Liver (tissue), 9 donors: ENCODE data around the gene PHTF2. TPM values are rescaled to one million over a fixed set of nuclear protein-coding genes. Genes with fewer than 3 reads are reported as not detected.

ENCODE experiments used
- DNase-seq: peaks from one replicate; pipeline ENCODE4 v3.0.0-alpha.2; 2017; ENCODE audit warnings: low spot score
- H3K27ac ChIP-seq, 2 donors: one replicate each; pipeline ENCODE4 v1.7.0; 2013; ENCODE audit warnings: inconsistent platforms in 2 of 2, low read length in 2 of 2, control low read depth in 1 of 2, low read depth in 1 of 2, mild to moderate bottlenecking in 1 of 2
- H3K27me3 ChIP-seq, 4 donors: one replicate each; pipeline versions ENCODE4 v1.6.1 to v1.7.0; 2013; ENCODE audit warnings: low read length in 3 of 4, inconsistent platforms in 1 of 4, mild to moderate bottlenecking in 1 of 4, moderate library complexity in 1 of 4; ENCODE audit not compliant: control insufficient read depth in 4 of 4, insufficient read depth in 4 of 4
- H3K36me3 ChIP-seq, 4 donors: one replicate each; pipeline versions ENCODE4 v1.6.1 to v1.7.0; 2013; ENCODE audit warnings: low read length in 3 of 4, mild to moderate bottlenecking in 3 of 4, low read depth in 1 of 4, moderate library complexity in 1 of 4; ENCODE audit not compliant: control insufficient read depth in 4 of 4, insufficient read depth in 3 of 4
- H3K4me1 ChIP-seq, 4 donors: one replicate each; pipeline versions ENCODE4 v1.6.1 to v1.7.0; 2013; ENCODE audit warnings: low read length in 3 of 4, mild to moderate bottlenecking in 3 of 4, moderate library complexity in 1 of 4; ENCODE audit not compliant: control insufficient read depth in 4 of 4, insufficient read depth in 4 of 4
- H3K4me3 ChIP-seq, 3 donors: one replicate each; pipeline versions ENCODE4 v1.6.1 to v1.7.0; 2013; ENCODE audit warnings: low read length in 3 of 3, control low read depth in 1 of 3, low read depth in 1 of 3, mild to moderate bottlenecking in 1 of 3
- H3K9ac ChIP-seq, 2 donors: one replicate each; pipeline ENCODE4 v1.7.0; 2013; ENCODE audit warnings: low read length in 2 of 2, mild to moderate bottlenecking in 2 of 2, moderate library complexity in 2 of 2, control low read depth in 1 of 2, low read depth in 1 of 2
- H3K9me3 ChIP-seq, 4 donors: one replicate each; pipeline versions ENCODE4 v1.6.1 to v1.7.0; 2013; ENCODE audit warnings: low read length in 3 of 4; ENCODE audit not compliant: control insufficient read depth in 4 of 4
- ATF3 ChIP-seq: IDR thresholded peaks from 2 replicates; pipeline ENCODE4 v1.6.1; 2016; ENCODE audit warnings: antibody characterized with exemption
- EGR1 ChIP-seq, 2 donors: IDR thresholded peaks; 2 replicates each; pipeline ENCODE4 v1.6.1; 2016 to 2018; ENCODE audit warnings: antibody characterized with exemption in 2 of 2, low read depth in 2 of 2
- FOXA1 ChIP-seq: IDR thresholded peaks from 2 replicates; pipeline ENCODE4 v1.6.1; 2016; ENCODE audit warnings: antibody characterized with exemption
- FOXA2 ChIP-seq: IDR thresholded peaks from 2 replicates; pipeline ENCODE4 v1.6.1; 2016; ENCODE audit warnings: antibody characterized with exemption
- GABPA ChIP-seq, 2 donors: IDR thresholded peaks in 1 of 2; conservative IDR thresholded peaks in 1 of 2; 2 replicates each; pipeline ENCODE4 v1.6.1; 2016; ENCODE audit warnings: antibody characterized with exemption in 2 of 2, mild to moderate bottlenecking in 1 of 2, moderate library complexity in 1 of 2
- HNF4A ChIP-seq, 2 donors: conservative IDR thresholded peaks; 2 replicates each; pipeline ENCODE4 v1.6.1; 2016; ENCODE audit warnings: antibody characterized with exemption in 2 of 2, mild to moderate bottlenecking in 2 of 2
- HNF4G ChIP-seq: IDR thresholded peaks from 2 replicates; pipeline ENCODE4 v1.6.1; 2016; ENCODE audit warnings: antibody characterized with exemption
- JUND ChIP-seq, 2 donors: IDR thresholded peaks; 2 replicates each; pipeline ENCODE4 v1.6.1; 2016; ENCODE audit warnings: antibody characterized with exemption in 2 of 2
- MAX ChIP-seq: IDR thresholded peaks from 2 replicates; pipeline ENCODE4 v1.6.1; 2016; ENCODE audit warnings: antibody characterized with exemption
- NR2F2 ChIP-seq: IDR thresholded peaks from 2 replicates; pipeline ENCODE4 v1.6.1; 2016; ENCODE audit warnings: antibody characterized with exemption
- RAD21 ChIP-seq, 2 donors: IDR thresholded peaks; 2 replicates each; pipeline ENCODE4 v1.6.1; 2016; ENCODE audit warnings: antibody characterized with exemption in 2 of 2, mild to moderate bottlenecking in 2 of 2
- RXRA ChIP-seq, 2 donors: IDR thresholded peaks; 2 replicates each; pipeline ENCODE4 v1.6.1; 2017 to 2018; ENCODE audit warnings: antibody characterized with exemption in 2 of 2, mild to moderate bottlenecking in 1 of 2
- SP1 ChIP-seq: IDR thresholded peaks from 2 replicates; pipeline ENCODE4 v1.6.1; 2018; ENCODE audit warnings: antibody characterized with exemption, mild to moderate bottlenecking
- TAF1 ChIP-seq: conservative IDR thresholded peaks from 2 replicates; pipeline ENCODE4 v1.6.1; 2016; ENCODE audit warnings: antibody characterized with exemption, mild to moderate bottlenecking
- YY1 ChIP-seq: IDR thresholded peaks from 2 replicates; pipeline ENCODE4 v1.6.1; 2016; ENCODE audit warnings: antibody characterized with exemption, mild to moderate bottlenecking
- ZBTB33 ChIP-seq: IDR thresholded peaks from 2 replicates; pipeline ENCODE4 v1.6.1; 2016; ENCODE audit warnings: antibody characterized with exemption
- WGBS: extraction: QIAGEN DNeasy Blood & Tissue Kit; methylation state at CpG from one replicate; pipeline ENCODE4 v1.1.7; 2013; 5-methylcytosine and 5-hydroxymethylcytosine counted together
- polyA plus RNA-seq, 2 donors: library from polyadenylated mRNA; stranded (reverse) in 1 of 2; unstranded in 1 of 2; fragments of 200-250 nt in 1 of 2; fragments of >200 nt in 1 of 2; fragmentation: Nextera tagmentation in 1 of 2; extraction: Ambion mirVana in 1 of 2; gene quantifications; one replicate each; pipeline versions ENCODE4 v1.2.1 to v1.2.3, GENCODE V29; 2013 to 2015
- total RNA-seq, 2 donors: library from RNA; depleted of rRNA; stranded (reverse); fragments of >200 nt; gene quantifications; one replicate each; pipeline ENCODE4 v1.2.3, GENCODE V29; 2014
- TF ChIP-seq, protein P1 (sequence below): IDR thresholded peaks from 2 replicates; pipeline ENCODE4 v1.6.1; 2016; ENCODE audit warnings: antibody characterized with exemption, mild to moderate bottlenecking
- TF ChIP-seq, protein P2 (sequence below): fragments of 150-350 bp; IDR thresholded peaks from 2 replicates; pipeline ENCODE4 v1.5.1; 2017; ENCODE audit warnings: improper control_type of control experiment, low read depth, low read length; ENCODE audit not compliant: missing input control
- donor health status: healthy.
- donor health status: healthy.
- donor health status: healthy.
- donor health status: healthy.
- donor health status: healthy.

The PHTF2 gene
- total and polyA plus RNA-seq, 4 donors = 2.2 to 7.3 (median 4.7) TPM

- Histone ChIP-seq H3K27me3 (no peaks in the 10 kb centered on the region), H3K27ac (no peak overlapping the region), H3K36me3 (no peaks in the 10 kb centered on the region), H3K9me3 (no peaks in the 10 kb centered on the region), H3K4me1 (no peaks in the 10 kb centered on the region), H3K9ac (no peak overlapping the region), H3K4me3 (no peak overlapping the region)
- WGBS = 86% methylated on average over 2 of the region's 2 CpGs
- no peak for TF ChIP-seq RAD21 (IDR thresholded peaks at IDR 0.05)
- no peak for TF ChIP-seq HNF4A (conservative IDR thresholded peaks at IDR 0.05)
- no peak for TF ChIP-seq GABPA (IDR thresholded peaks at IDR 0.05 in 1 of 2, conservative IDR thresholded peaks at IDR 0.05 in 1 of 2)
- no peak for TF ChIP-seq HNF4G
- TF ChIP-seq ZBTB33 = no peak
- no peak for TF ChIP-seq SP1
- no peak for TF ChIP-seq TAF1
- TF ChIP-seq, protein P1, sequence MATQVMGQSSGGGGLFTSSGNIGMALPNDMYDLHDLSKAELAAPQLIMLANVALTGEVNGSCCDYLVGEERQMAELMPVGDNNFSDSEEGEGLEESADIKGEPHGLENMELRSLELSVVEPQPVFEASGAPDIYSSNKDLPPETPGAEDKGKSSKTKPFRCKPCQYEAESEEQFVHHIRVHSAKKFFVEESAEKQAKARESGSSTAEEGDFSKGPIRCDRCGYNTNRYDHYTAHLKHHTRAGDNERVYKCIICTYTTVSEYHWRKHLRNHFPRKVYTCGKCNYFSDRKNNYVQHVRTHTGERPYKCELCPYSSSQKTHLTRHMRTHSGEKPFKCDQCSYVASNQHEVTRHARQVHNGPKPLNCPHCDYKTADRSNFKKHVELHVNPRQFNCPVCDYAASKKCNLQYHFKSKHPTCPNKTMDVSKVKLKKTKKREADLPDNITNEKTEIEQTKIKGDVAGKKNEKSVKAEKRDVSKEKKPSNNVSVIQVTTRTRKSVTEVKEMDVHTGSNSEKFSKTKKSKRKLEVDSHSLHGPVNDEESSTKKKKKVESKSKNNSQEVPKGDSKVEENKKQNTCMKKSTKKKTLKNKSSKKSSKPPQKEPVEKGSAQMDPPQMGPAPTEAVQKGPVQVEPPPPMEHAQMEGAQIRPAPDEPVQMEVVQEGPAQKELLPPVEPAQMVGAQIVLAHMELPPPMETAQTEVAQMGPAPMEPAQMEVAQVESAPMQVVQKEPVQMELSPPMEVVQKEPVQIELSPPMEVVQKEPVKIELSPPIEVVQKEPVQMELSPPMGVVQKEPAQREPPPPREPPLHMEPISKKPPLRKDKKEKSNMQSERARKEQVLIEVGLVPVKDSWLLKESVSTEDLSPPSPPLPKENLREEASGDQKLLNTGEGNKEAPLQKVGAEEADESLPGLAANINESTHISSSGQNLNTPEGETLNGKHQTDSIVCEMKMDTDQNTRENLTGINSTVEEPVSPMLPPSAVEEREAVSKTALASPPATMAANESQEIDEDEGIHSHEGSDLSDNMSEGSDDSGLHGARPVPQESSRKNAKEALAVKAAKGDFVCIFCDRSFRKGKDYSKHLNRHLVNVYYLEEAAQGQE = no peak
- TF ChIP-seq NR2F2 = no peak
- no peak for DNase-seq
Measured at GRCh38 chr7:77907281-77907680, 108.7 kb downstream of the PHTF2 start.

- 99% methylated on average over 2 of the region's 2 CpGs for WGBS
- Histone ChIP-seq H3K36me3 (no peaks in the 10 kb centered on the region), H3K4me3 (no peak overlapping the region), H3K27me3 (no peaks in the 10 kb centered on the region), H3K27ac (no peak overlapping the region), H3K9ac (no peak overlapping the region), H3K4me1 (no peaks in the 10 kb centered on the region), H3K9me3 (no peaks in the 10 kb centered on the region)
- TF ChIP-seq NR2F2 (no peak), ZBTB33 (no peak), ATF3 (no peak), YY1 (no peak), RAD21 (IDR thresholded peaks at IDR 0.05) (no peak), FOXA2 (no peak), FOXA1 (no peak), MAX (no peak), SP1 (no peak), EGR1 (IDR thresholded peaks at IDR 0.05; ENCODE audit: low read depth in 2 of 2) (no peak), JUND (IDR thresholded peaks at IDR 0.05) (no peak), HNF4A (conservative IDR thresholded peaks at IDR 0.05) (no peak), GABPA (IDR thresholded peaks at IDR 0.05 in 1 of 2, conservative IDR thresholded peaks at IDR 0.05 in 1 of 2) (no peak), HNF4G (no peak), TAF1 (no peak), RXRA (IDR thresholded peaks at IDR 0.05) (no peak)
- TF ChIP-seq, protein P2, sequence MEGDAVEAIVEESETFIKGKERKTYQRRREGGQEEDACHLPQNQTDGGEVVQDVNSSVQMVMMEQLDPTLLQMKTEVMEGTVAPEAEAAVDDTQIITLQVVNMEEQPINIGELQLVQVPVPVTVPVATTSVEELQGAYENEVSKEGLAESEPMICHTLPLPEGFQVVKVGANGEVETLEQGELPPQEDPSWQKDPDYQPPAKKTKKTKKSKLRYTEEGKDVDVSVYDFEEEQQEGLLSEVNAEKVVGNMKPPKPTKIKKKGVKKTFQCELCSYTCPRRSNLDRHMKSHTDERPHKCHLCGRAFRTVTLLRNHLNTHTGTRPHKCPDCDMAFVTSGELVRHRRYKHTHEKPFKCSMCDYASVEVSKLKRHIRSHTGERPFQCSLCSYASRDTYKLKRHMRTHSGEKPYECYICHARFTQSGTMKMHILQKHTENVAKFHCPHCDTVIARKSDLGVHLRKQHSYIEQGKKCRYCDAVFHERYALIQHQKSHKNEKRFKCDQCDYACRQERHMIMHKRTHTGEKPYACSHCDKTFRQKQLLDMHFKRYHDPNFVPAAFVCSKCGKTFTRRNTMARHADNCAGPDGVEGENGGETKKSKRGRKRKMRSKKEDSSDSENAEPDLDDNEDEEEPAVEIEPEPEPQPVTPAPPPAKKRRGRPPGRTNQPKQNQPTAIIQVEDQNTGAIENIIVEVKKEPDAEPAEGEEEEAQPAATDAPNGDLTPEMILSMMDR = no peak
- TF ChIP-seq, protein P1 = no peak
- DNase-seq = no peak
Measured at GRCh38 chr7:77908664-77909063, 110.1 kb downstream of the PHTF2 start.
